GM06990 (cell line): ENCODE data around the gene PCA3.

Experiments
- DNase-seq: peaks from one replicate; pipeline ENCODE4 v3.0.0-alpha.2; 2011; ENCODE audit not compliant: insufficient read length; ENCODE audit errors: extremely low read depth
- H3K27me3 ChIP-seq: replicated peaks from 2 replicates; pipeline ENCODE4 v1.6.0; 2011; ENCODE audit warnings: low read length; ENCODE audit not compliant: control insufficient read depth, insufficient read depth
- H3K36me3 ChIP-seq: 2 replicates; pipeline ENCODE4 v1.5.1; 2011; ENCODE audit warnings: low read length; ENCODE audit not compliant: control insufficient read depth, insufficient read depth
- H3K4me3 ChIP-seq: replicated peaks from 2 replicates; pipeline ENCODE4 v1.5.1; 2011; ENCODE audit warnings: low read depth, mild to moderate bottlenecking, control low read depth, low read length
- CTCF ChIP-seq: IDR thresholded peaks from 2 replicates; pipeline ENCODE4 v1.5.1; 2011; ENCODE audit warnings: low read length, control low read depth, mild to moderate bottlenecking, inconsistent platforms; ENCODE audit not compliant: insufficient read depth, poor library complexity, severe bottlenecking

The PCA3 gene

GRCh38 chr9:76827296-76828080 lies 63.2 kb downstream of the PCA3 start:
- no peak for TF ChIP-seq CTCF
- Histone ChIP-seq H3K27me3 (no peaks in the 10 kb centered on the region), H3K4me3 (no peak overlapping the region), H3K36me3 (no peaks in the 10 kb centered on the region)
- no peak for DNase-seq

GRCh38 chr9:76828447-76828846 lies 64.2 kb downstream of the PCA3 start:
- no peak for DNase-seq
- no peak overlapping the region for H3K4me3 ChIP-seq
- no peak for TF ChIP-seq CTCF
- H3K27me3 ChIP-seq: no peaks in the 10 kb centered on the region
- H3K36me3 ChIP-seq: no peaks in the 10 kb centered on the region

- TF ChIP-seq CTCF: no peak
- no peaks in the 10 kb centered on the region for H3K36me3 ChIP-seq
- no peak overlapping the region for H3K4me3 ChIP-seq
These were observed 71.5 kb downstream of the PCA3 start for GRCh38 chr9:76835571-76836283.

More at GRCh38 chr9:76835571-76836283, 71.5 kb downstream of the PCA3 start:
- no peak for DNase-seq
- no peaks in the 10 kb centered on the region for H3K27me3 ChIP-seq
